Nephron (organoid): ENCODE measurements around the gene CDH4.

ENCODE experiments used
- H3K27ac Mint-ChIP-seq, 3 experiments: 2 replicates each; pipeline ENCODE4 v1.8.0; 2020; ENCODE audit warnings: mixed read lengths in 3 of 3, mild to moderate bottlenecking in 2 of 3, moderate library complexity in 1 of 3
- H3K27me3 Mint-ChIP-seq: 2 replicates; pipeline ENCODE4 v1.8.0; 2021; ENCODE audit warnings: low read depth, mild to moderate bottlenecking, moderate library complexity, mixed read lengths
- H3K36me3 Mint-ChIP-seq: 2 replicates; pipeline ENCODE4 v1.8.0; 2020; ENCODE audit warnings: low read depth, mixed read lengths
- H3K4me1 Mint-ChIP-seq: 2 replicates; pipeline ENCODE4 v1.8.0; 2020; ENCODE audit warnings: mixed read lengths
- H3K4me3 Mint-ChIP-seq, 3 experiments: 2 replicates each; pipeline ENCODE4 v1.8.0; 2020; ENCODE audit warnings: mild to moderate bottlenecking in 3 of 3, mixed read lengths in 3 of 3, moderate library complexity in 2 of 3
- H3K9me3 Mint-ChIP-seq: 2 replicates; pipeline ENCODE4 v1.8.0; 2020; ENCODE audit warnings: mixed read lengths
- CTCF ChIP-seq, 3 experiments: fragments of 200-600 bp; sonication (generic); IDR thresholded peaks; one replicate each; pipeline ENCODE4 v1.5.0; 2021; ENCODE audit warnings: antibody characterized with exemption in 3 of 3; ENCODE audit not compliant: unreplicated experiment in 3 of 3

CDH4 gene

GRCh38 chr20:61615806-61616205 is 363.7 kb downstream of the CDH4 start:
- no peak for TF ChIP-seq CTCF (IDR thresholded peaks at IDR 0.05; ENCODE audit: unreplicated experiment in 3 of 3)
- Mint-ChIP-seq H3K36me3 (no peaks in the 10 kb centered on the region), H3K27me3 (peaks cover 24% of the 10 kb centered on the region)

GRCh38 chr20:61619751-61620150 is 367.7 kb downstream of the CDH4 start:
- no peak for TF ChIP-seq CTCF (IDR thresholded peaks at IDR 0.05; ENCODE audit: unreplicated experiment in 3 of 3)
- no peaks in the 10 kb centered on the region for H3K4me1 Mint-ChIP-seq

More at GRCh38 chr20:61615806-61616205, 363.7 kb downstream of the CDH4 start:
- Mint-ChIP-seq H3K9me3 (peaks cover 10% of the 10 kb centered on the region), H3K4me3 (no peak overlapping the region), H3K27ac (no peak overlapping the region), H3K4me1 (no peaks in the 10 kb centered on the region)

GRCh38 chr20:61620174-61620573 is 368.1 kb downstream of the CDH4 start:
- H3K4me3 Mint-ChIP-seq, result no peak overlapping the region
- H3K27ac Mint-ChIP-seq, result no peak overlapping the region
- H3K9me3 Mint-ChIP-seq, result peaks cover 3% of the 10 kb centered on the region
- no peaks in the 10 kb centered on the region for H3K4me1 Mint-ChIP-seq
- no peaks in the 10 kb centered on the region for H3K36me3 Mint-ChIP-seq
- no peak for TF ChIP-seq CTCF (IDR thresholded peaks at IDR 0.05; ENCODE audit: unreplicated experiment in 3 of 3)
- peaks cover 46% of the 10 kb centered on the region for H3K27me3 Mint-ChIP-seq

More at GRCh38 chr20:61619751-61620150, 367.7 kb downstream of the CDH4 start:
- no peak overlapping the region for H3K27ac Mint-ChIP-seq
- H3K36me3 Mint-ChIP-seq, result no peaks in the 10 kb centered on the region
- peaks cover 3% of the 10 kb centered on the region for H3K9me3 Mint-ChIP-seq
- H3K4me3 Mint-ChIP-seq, result no peak overlapping the region
- H3K27me3 Mint-ChIP-seq, result peaks cover 41% of the 10 kb centered on the region

GRCh38 chr20:61621035-61621730 is 369.1 kb downstream of the CDH4 start:
- H3K4me3 Mint-ChIP-seq, result no peak overlapping the region
- TF ChIP-seq CTCF (IDR thresholded peaks at IDR 0.05; ENCODE audit: unreplicated experiment in 3 of 3), result no peak
- peaks cover 3% of the 10 kb centered on the region for H3K9me3 Mint-ChIP-seq
- H3K4me1 Mint-ChIP-seq, result no peaks in the 10 kb centered on the region
- peaks cover 53% of the 10 kb centered on the region for H3K27me3 Mint-ChIP-seq
- no peaks in the 10 kb centered on the region for H3K36me3 Mint-ChIP-seq
- no peak overlapping the region for H3K27ac Mint-ChIP-seq

DNA sequence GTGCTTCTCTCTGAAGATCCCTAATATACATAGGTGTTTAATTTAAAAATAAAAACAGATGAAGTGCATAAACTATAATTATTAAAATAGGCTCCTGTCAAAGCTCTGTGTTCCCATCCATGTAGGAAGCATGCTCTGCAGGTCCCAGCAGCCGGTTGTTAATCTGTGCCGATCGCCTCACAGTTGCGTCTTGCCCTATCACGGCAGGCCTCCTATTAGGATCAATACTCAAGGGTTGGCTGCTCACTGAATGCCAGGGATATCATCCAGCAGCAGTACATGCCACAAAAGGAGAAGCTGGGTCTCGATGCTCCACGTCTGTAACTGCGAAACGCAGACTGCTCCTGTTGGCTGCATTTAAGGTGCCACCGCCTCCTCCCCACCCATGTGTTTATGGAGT is 369.8 kb downstream of the CDH4 start:
- no peaks in the 10 kb centered on the region for H3K36me3 Mint-ChIP-seq
- TF ChIP-seq CTCF (IDR thresholded peaks at IDR 0.05; ENCODE audit: unreplicated experiment in 3 of 3), result no peak
- peaks cover 3% of the 10 kb centered on the region for H3K9me3 Mint-ChIP-seq
- H3K27me3 Mint-ChIP-seq, result peaks cover 52% of the 10 kb centered on the region
- H3K4me3 Mint-ChIP-seq, result no peak overlapping the region
- H3K4me1 Mint-ChIP-seq, result no peaks in the 10 kb centered on the region
- H3K27ac Mint-ChIP-seq, result no peak overlapping the region

DNA sequence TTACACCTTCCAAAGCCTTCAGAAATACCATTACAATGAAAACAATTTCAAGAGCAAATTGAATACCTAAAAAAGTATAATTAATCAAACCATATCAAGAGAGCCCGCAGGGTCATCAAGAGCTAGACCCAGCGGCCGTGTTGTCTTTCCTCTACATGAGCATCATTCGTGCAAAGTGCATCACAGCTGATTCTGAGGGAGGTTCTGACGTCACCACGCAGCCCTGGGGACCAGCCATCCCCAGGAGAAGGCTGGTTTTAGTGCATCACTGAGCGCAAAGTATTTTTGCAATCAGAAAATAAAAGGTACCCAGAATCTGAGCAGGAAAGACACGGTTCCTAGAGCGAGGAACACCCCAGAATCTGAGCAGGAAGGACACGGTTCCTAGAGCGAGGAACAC is 371.4 kb downstream of the CDH4 start:
- Mint-ChIP-seq H3K4me1 (peaks cover 5% of the 10 kb centered on the region), H3K4me3 (no peak overlapping the region), H3K27me3 (peaks cover 58% of the 10 kb centered on the region), H3K9me3 (no peaks in the 10 kb centered on the region), H3K27ac (no peak overlapping the region), H3K36me3 (no peaks in the 10 kb centered on the region)
- no peak for TF ChIP-seq CTCF (IDR thresholded peaks at IDR 0.05; ENCODE audit: unreplicated experiment in 3 of 3)
